Chondrocyte (in vitro differentiated cells): ENCODE measurements around the gene PTPRU. TPM values are rescaled to one million over a fixed set of nuclear protein-coding genes. Genes with fewer than 3 reads are reported as not detected.

Experiments
- DNase-seq: peaks from one replicate; pipeline ENCODE4 v3.0.0; 2021; ENCODE audit warnings: mixed read lengths, low spot score
- H3K27ac Mint-ChIP-seq: one replicate; pipeline ENCODE4 v1.8.0; 2021; ENCODE audit warnings: mild to moderate bottlenecking, moderate library complexity, mixed read lengths; ENCODE audit not compliant: unreplicated experiment
- H3K27me3 Mint-ChIP-seq: 2 replicates; pipeline ENCODE4 v1.8.0; 2021; ENCODE audit warnings: low read depth, mixed read lengths
- H3K36me3 Mint-ChIP-seq: 2 replicates; pipeline ENCODE4 v1.8.0; 2021; ENCODE audit warnings: low read depth, mixed read lengths
- H3K4me1 Mint-ChIP-seq: 2 replicates; pipeline ENCODE4 v1.8.0; 2021; ENCODE audit warnings: low read depth, mild to moderate bottlenecking, mixed read lengths
- H3K4me3 Mint-ChIP-seq: one replicate; pipeline ENCODE4 v1.8.0; 2021; ENCODE audit warnings: mild to moderate bottlenecking, moderate library complexity, mixed read lengths; ENCODE audit not compliant: unreplicated experiment
- H3K9me3 Mint-ChIP-seq: 2 replicates; pipeline ENCODE4 v1.8.0; 2021; ENCODE audit warnings: low read depth, mixed read lengths
- CTCF ChIP-seq: fragments of 200-600 bp; sonication (generic); IDR thresholded peaks from 2 replicates; pipeline ENCODE4 v1.5.0; 2021; ENCODE audit warnings: antibody characterized with exemption, mild to moderate bottlenecking, moderate library complexity
- total RNA-seq: library from RNA; stranded (reverse); gene quantifications from 3 replicates; pipeline ENCODE4 v1.2.1, GENCODE V29; 2021

Gene PTPRU
- total RNA-seq, 1 donor from 2014 or later, result 12.6 TPM

DNA sequence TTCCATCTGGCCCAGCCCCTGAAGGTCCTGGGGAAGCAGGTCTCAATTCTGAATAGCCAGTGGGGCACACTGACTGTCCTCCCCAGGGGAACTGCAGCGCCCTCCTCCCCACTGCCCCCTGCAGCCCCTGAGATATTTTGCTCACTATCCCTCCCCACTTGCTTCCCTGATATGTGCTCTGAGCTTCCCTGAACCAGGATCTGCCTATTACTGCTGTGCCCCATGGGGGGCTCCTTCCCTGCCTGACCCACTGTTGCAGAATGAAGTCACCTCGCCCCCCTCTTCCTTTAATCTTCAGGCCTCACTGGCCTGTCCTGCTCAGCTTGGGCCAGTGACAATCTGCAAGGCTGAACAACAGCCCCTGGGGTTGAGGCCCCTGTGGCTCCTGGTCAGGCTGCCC is 89.8 kb downstream of the PTPRU start:
- Mint-ChIP-seq H3K36me3 (peaks cover 1% of the 10 kb centered on the region), H3K9me3 (no peaks in the 10 kb centered on the region), H3K4me1 (no peaks in the 10 kb centered on the region), H3K27ac (no peak overlapping the region), H3K27me3 (peaks cover 5% of the 10 kb centered on the region), H3K4me3 (no peak overlapping the region)
- no peak for DNase-seq
- TF ChIP-seq CTCF, result no peak

- TF ChIP-seq CTCF, result no peak
- H3K27me3 Mint-ChIP-seq, result peaks cover 16% of the 10 kb centered on the region
- peaks cover 1% of the 10 kb centered on the region for H3K36me3 Mint-ChIP-seq
- no peaks in the 10 kb centered on the region for H3K4me1 Mint-ChIP-seq
- no peaks in the 10 kb centered on the region for H3K9me3 Mint-ChIP-seq
- no peak for DNase-seq
- H3K27ac Mint-ChIP-seq, result no peak overlapping the region
- H3K4me3 Mint-ChIP-seq, result no peak overlapping the region
Observed at GRCh38 chr1:29327223-29327935, 91.1 kb downstream of the PTPRU start.

DNA sequence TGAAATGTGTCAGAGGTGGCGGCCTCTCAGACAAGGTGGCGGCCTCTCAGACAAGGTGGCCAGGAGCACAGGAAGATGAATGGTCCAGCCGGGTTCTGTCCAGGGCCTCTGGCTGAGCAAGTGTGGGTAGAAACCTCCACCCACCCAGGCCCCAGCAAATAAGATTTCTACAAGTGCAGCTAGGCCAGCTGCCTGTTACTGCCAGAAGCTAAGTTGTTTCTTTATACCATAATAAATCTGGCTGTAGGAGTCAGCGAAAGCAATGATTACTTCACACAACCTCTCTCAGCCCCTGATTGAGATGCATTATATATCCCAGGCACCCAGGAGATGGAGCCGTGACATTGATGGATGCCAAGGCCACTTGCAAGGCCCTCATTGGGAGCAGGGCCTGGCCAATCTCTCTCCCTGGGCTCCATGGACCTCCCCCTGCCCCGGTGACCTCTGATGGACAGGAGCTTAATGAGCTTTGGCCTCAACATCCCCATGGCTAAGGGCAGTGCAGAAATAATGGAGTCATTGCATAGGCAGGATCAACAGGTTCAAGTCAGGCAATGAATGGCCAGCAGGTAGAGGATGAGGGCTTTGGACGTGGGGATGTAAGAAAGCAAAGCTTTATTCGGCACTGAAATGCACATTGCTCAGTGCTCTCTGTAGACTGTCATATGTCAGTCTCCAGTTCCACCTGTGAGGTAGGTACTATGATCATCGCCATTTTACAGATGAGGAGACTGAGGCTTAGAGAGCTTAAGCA is 92.9 kb downstream of the PTPRU start:
- Mint-ChIP-seq H3K27ac (no peak overlapping the region), H3K4me1 (no peaks in the 10 kb centered on the region), H3K27me3 (peaks cover 23% of the 10 kb centered on the region), H3K9me3 (no peaks in the 10 kb centered on the region), H3K36me3 (peaks cover 1% of the 10 kb centered on the region), H3K4me3 (no peak overlapping the region)
- no peak for DNase-seq
- TF ChIP-seq CTCF, result no peak

DNA sequence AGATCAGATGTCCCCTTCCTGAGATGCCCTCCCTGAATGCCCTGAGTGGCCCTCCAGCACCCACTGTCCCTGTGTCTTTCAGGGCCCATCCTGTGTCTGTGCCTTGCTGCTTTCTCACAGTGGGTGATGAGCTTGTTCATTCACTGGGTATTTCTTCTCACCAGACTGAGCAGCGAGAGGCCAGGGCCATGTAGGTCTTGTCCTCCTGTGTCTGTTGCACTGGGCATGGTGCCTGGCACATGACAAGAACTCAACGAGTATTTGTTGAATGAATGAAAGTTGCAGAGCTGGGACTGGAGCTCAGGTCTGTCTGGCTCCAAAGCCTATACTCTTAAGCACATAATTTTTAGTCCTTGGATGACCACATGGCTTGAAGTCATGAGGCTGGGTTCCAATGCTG is 93.8 kb downstream of the PTPRU start:
- TF ChIP-seq CTCF, result no peak
- H3K9me3 Mint-ChIP-seq, result no peaks in the 10 kb centered on the region
- H3K27me3 Mint-ChIP-seq, result peaks cover 23% of the 10 kb centered on the region
- no peak overlapping the region for H3K27ac Mint-ChIP-seq
- no peaks in the 10 kb centered on the region for H3K4me1 Mint-ChIP-seq
- no peak overlapping the region for H3K4me3 Mint-ChIP-seq
- no peak for DNase-seq
- no peaks in the 10 kb centered on the region for H3K36me3 Mint-ChIP-seq

GRCh38 chr1:29330856-29331255 is 94.5 kb downstream of the PTPRU start:
- no peak for DNase-seq
- Mint-ChIP-seq H3K4me1 (no peaks in the 10 kb centered on the region), H3K27ac (no peak overlapping the region), H3K36me3 (no peaks in the 10 kb centered on the region), H3K27me3 (peaks cover 28% of the 10 kb centered on the region), H3K4me3 (no peak overlapping the region), H3K9me3 (no peaks in the 10 kb centered on the region)
- TF ChIP-seq CTCF, result no peak
